Effector memory CD8-positive, alpha-beta T cell (primary cell): ENCODE data around the gene ABHD17A.
A peak's percentile ranks its signal among the peaks of the same experiment; 100 is the strongest.

Source experiments
- ATAC-seq: fragments of 150-1000 bp; cut with Tn5 transposase; replicated peaks from 2 replicates; pipeline ENCODE4 v1.10.0; 2021; ENCODE audit warnings: mild to moderate bottlenecking, moderate library complexity
- DNase-seq, 3 experiments: peaks; one replicate each; pipeline ENCODE4 v3.0.0; 2021
- H3K27ac Mint-ChIP-seq, 2 donors: one replicate each; pipeline ENCODE4 v1.8.0; 2022; ENCODE audit warnings: mild to moderate bottlenecking in 2 of 2, mixed read lengths in 2 of 2, moderate library complexity in 2 of 2
- H3K27me3 Mint-ChIP-seq, 2 donors: one replicate each; pipeline ENCODE4 v1.8.0; 2022; ENCODE audit warnings: mixed read lengths in 2 of 2
- H3K36me3 Mint-ChIP-seq: one replicate; pipeline ENCODE4 v1.8.0; 2022; ENCODE audit warnings: mild to moderate bottlenecking, moderate library complexity, mixed read lengths; ENCODE audit not compliant: insufficient read depth
- H3K4me1 Mint-ChIP-seq, 2 donors: one replicate each; pipeline ENCODE4 v1.8.0; 2022; ENCODE audit warnings: low read depth in 2 of 2, mixed read lengths in 2 of 2
- H3K4me3 Mint-ChIP-seq, 2 donors: one replicate each; pipeline ENCODE4 v1.8.0; 2022; ENCODE audit warnings: mild to moderate bottlenecking in 2 of 2, mixed read lengths in 2 of 2, moderate library complexity in 2 of 2
- H3K9me3 Mint-ChIP-seq, 2 donors: one replicate each; pipeline ENCODE4 v1.8.0; 2022; ENCODE audit warnings: mixed read lengths in 2 of 2

ABHD17A gene

GRCh38 chr19:1847684-1848398 is 37.5 kb downstream of the ABHD17A start:
- ATAC-seq (peak; percentile 18), DNase-seq (no peak)
- Mint-ChIP-seq H3K27ac (peak overlapping the region; percentile 89 to 92), H3K9me3 (no peaks in the 10 kb centered on the region), H3K36me3 (peaks cover 70% of the 10 kb centered on the region), H3K4me1 (peaks cover 28 to 42% of the 10 kb centered on the region in 2 donors), H3K4me3 (peak overlapping the region; percentile 84 to 85), H3K27me3 (no peaks in the 10 kb centered on the region)

DNA sequence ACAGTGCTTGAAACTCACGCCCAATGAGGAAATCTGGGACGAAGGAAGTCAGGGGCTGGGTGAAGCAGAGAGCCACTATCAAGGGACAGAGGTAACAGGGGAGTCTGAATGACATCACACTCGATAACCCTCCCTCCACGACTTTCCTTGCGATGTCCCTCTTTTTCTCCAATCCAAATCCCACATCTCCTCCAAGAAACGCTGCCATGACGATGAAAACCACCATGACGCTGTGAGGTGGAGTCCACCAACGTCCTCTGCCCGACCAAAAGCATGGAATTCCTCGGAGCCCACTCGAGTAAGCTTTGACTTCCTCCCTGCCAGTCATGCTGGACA is 38.0 kb downstream of the ABHD17A start:
- Mint-ChIP-seq H3K27me3 (no peaks in the 10 kb centered on the region), H3K36me3 (peaks cover 68% of the 10 kb centered on the region), H3K27ac (peak overlapping the region; percentile 89 to 92), H3K9me3 (no peaks in the 10 kb centered on the region), H3K4me1 (peaks cover 28 to 43% of the 10 kb centered on the region in 2 donors), H3K4me3 (peak overlapping the region; percentile 84 to 85)
- no peak for DNase-seq
- no peak for ATAC-seq

DNA sequence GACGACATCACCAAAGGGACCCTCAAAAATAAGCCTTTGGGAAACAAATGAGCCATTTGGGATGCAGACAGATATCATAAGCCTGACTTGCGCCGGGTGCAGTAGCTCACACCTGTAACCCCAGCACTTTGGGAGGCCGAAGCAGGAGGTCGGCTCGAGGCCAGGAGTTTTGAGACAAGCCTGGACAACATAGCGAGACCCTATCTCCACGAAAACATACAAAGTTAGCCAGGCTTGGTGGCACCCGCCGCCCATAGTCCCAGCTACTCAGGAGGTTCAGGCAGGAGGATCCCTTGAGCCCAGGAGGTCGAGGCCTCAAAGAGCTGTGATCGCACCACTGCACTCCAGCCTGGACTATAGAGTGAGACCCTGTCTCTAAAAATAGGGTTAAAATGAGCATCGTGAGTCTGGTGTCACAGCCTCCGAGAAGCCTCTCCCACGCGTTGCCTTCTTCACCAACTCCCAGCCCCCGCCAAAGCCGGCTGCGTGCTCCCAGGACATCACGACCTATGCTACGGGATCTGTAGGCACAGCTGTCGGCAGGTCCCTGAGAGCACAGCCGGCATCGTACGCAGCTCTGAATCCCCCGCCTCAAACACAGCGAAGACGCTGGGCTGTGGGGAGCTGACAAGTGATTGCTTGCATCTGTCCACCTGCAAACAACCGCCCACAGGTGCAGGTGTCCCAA is 38.6 kb downstream of the ABHD17A start:
- H3K36me3 Mint-ChIP-seq, result peaks cover 71% of the 10 kb centered on the region
- peak overlapping the region; percentile 84 to 85 for H3K4me3 Mint-ChIP-seq
- ATAC-seq, result no peak
- H3K4me1 Mint-ChIP-seq, result peaks cover 35 to 47% of the 10 kb centered on the region in 2 donors
- no peak for DNase-seq
- peak overlapping the region; percentile 89 to 92 for H3K27ac Mint-ChIP-seq
- no peaks in the 10 kb centered on the region for H3K9me3 Mint-ChIP-seq
- H3K27me3 Mint-ChIP-seq, result no peaks in the 10 kb centered on the region

DNA sequence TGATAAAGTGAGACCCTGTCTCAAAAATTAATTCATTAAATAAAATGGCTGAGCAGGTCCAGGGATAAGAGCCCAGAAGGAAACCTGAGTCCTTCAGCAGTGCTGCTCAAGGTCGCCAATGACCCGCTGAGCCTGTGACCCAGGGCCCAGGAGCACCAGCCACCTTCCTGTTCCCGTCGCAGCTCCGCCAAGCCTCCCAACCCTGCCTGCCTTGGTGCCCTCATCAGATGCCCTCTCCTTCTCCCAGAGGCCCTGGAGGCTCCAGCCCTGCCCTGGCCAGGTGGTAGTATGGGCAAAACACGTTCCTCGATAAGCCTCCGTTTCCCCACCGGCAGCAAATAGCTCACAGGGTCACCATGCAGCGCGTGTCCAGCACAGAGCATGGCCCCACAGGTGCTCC is 39.7 kb downstream of the ABHD17A start:
- Mint-ChIP-seq H3K4me1 (peaks cover 42 to 48% of the 10 kb centered on the region in 2 donors), H3K4me3 (peak overlapping the region; percentile 74 to 84), H3K36me3 (peaks cover 67% of the 10 kb centered on the region), H3K27ac (peak overlapping the region in 1 of 2 donors; percentile 92), H3K27me3 (no peaks in the 10 kb centered on the region), H3K9me3 (no peaks in the 10 kb centered on the region)
- DNase-seq (no peak), ATAC-seq (no peak)

DNA sequence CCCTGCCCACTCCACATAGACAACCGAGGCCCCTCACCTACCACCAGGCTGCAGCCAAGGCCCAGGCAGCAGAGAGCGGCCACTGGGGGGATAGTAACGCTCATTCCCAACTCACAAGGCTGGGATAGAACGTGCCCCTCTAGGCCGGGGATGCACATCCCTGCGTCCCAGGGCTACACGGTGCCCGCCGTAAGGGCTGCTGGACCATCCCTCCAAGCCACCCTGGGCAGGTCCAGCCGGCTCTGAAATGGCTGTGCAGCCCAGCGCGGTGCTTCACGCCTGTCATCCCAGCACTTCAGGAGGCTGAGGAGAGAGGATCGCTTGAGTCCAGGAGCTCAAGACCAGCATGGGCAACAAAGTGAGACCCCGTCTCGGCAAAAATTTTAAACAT is 40.2 kb downstream of the ABHD17A start:
- Mint-ChIP-seq H3K4me3 (peak overlapping the region in 1 of 2 donors; percentile 37), H3K9me3 (no peaks in the 10 kb centered on the region), H3K27ac (no peak overlapping the region), H3K27me3 (no peaks in the 10 kb centered on the region), H3K36me3 (peaks cover 62% of the 10 kb centered on the region), H3K4me1 (peaks cover 47 to 52% of the 10 kb centered on the region in 2 donors)
- ATAC-seq (no peak), DNase-seq (no peak)

DNA sequence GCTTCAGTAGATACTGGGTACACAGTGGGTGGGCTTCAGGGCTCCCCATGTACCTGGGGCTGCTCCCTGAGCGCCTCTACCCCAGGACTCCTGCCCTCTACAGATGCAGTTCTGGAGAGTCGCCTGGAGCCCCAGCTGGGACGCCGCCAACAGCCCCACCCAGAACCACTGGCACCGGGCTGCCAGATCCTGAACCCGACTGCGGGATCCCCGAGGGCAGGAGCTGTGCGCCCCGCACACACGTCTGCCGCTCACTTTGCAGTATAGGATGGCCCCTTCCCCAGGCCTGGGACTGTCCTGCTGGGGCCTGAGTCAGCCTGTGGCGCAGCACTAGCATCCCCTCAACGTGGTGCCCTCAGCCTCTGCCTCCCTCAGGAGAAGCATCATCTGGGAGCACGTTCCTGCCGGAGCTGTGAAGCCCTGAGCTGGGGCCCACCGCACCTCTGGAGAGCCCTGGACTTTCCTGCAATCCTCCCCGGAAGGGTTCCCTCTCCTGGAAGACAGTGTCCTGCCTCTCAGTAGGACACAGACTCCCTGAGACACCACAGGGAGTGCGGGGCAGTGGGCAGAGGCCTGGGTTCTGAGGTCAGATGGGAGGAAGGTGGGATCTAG is 40.7 kb downstream of the ABHD17A start:
- Mint-ChIP-seq H3K4me1 (peaks cover 52 to 54% of the 10 kb centered on the region in 2 donors), H3K27ac (no peak overlapping the region), H3K27me3 (no peaks in the 10 kb centered on the region), H3K36me3 (peaks cover 61% of the 10 kb centered on the region), H3K9me3 (no peaks in the 10 kb centered on the region), H3K4me3 (peak overlapping the region in 1 of 2 donors; percentile 37)
- ATAC-seq, result no peak
- DNase-seq, result no peak

GRCh38 chr19:1843646-1844394 is 41.5 kb downstream of the ABHD17A start:
- Mint-ChIP-seq H3K27me3 (no peaks in the 10 kb centered on the region), H3K4me3 (peak overlapping the region in 1 of 2 donors; percentile 29), H3K4me1 (peaks cover 52 to 54% of the 10 kb centered on the region in 2 donors), H3K36me3 (peaks cover 61% of the 10 kb centered on the region), H3K9me3 (no peaks in the 10 kb centered on the region), H3K27ac (no peak overlapping the region)
- no peak for ATAC-seq
- DNase-seq, result no peak

- no peaks in the 10 kb centered on the region for H3K9me3 Mint-ChIP-seq
- peaks cover 50 to 52% of the 10 kb centered on the region in 2 donors for H3K4me1 Mint-ChIP-seq
- peak overlapping the region in 1 of 2 donors; percentile 29 for H3K4me3 Mint-ChIP-seq
Observed at GRCh38 chr19:1843116-1843515, 42.2 kb downstream of the ABHD17A start.

DNA sequence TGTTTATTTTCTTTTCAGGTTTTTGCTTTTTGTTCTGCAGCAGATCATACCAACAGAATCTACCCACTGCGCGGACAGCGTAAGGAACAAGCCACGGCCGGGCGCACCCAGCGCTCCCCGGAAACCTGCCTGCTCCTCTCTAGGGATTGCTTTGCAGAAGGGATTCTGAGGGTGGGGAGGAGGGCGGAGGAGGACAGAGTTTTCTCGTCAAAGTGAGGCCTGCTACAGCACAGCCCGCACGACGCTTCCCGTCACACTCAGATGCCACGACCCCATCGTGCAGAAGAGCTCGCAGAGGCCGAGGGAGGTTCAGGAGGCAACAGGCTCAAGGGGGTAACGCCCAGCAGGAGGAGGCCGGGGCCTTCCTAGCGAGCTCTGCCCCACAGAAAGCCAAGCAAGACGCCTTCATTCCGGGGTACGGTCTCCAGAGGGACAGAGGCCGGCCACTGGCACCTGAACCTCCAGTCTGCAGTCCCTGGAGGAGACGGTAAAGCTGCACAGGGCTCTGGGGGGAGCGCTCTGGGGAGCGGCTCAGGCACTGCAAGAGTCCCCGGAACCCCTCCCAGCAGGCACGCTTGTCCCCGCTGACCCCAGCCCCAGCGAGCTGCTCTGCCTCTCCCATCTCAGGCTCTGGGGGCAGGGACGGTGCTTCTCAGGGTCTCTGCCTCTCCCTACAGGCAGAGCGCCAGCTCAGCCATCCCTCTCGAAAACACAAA is 43.9 kb downstream of the ABHD17A start:
- H3K27ac Mint-ChIP-seq, result peak overlapping the region in 1 of 2 donors; percentile 73
- ATAC-seq (no peak), DNase-seq (no peak)
- H3K27me3 Mint-ChIP-seq, result no peaks in the 10 kb centered on the region
- peaks cover 58% of the 10 kb centered on the region for H3K36me3 Mint-ChIP-seq
- H3K9me3 Mint-ChIP-seq, result no peaks in the 10 kb centered on the region
- H3K4me1 Mint-ChIP-seq, result peaks cover 46 to 47% of the 10 kb centered on the region in 2 donors
- no peak overlapping the region for H3K4me3 Mint-ChIP-seq

More at GRCh38 chr19:1843116-1843515, 42.2 kb downstream of the ABHD17A start:
- H3K36me3 Mint-ChIP-seq, result peaks cover 62% of the 10 kb centered on the region
- H3K27me3 Mint-ChIP-seq, result no peaks in the 10 kb centered on the region
- H3K27ac Mint-ChIP-seq, result no peak overlapping the region
- ATAC-seq, result no peak
- no peak for DNase-seq

- no peaks in the 10 kb centered on the region for H3K9me3 Mint-ChIP-seq
- ATAC-seq (no peak), DNase-seq (no peak)
- peaks cover 53% of the 10 kb centered on the region for H3K36me3 Mint-ChIP-seq
- peaks cover 39 to 45% of the 10 kb centered on the region in 2 donors for H3K4me1 Mint-ChIP-seq
- H3K27ac Mint-ChIP-seq, result peak overlapping the region in 1 of 2 donors; percentile 73
- H3K4me3 Mint-ChIP-seq, result no peak overlapping the region
- H3K27me3 Mint-ChIP-seq, result no peaks in the 10 kb centered on the region
Observed at GRCh38 chr19:1840541-1841115, 44.7 kb downstream of the ABHD17A start.

- peaks cover 39 to 45% of the 10 kb centered on the region in 2 donors for H3K4me1 Mint-ChIP-seq
- H3K9me3 Mint-ChIP-seq, result no peaks in the 10 kb centered on the region
- H3K27me3 Mint-ChIP-seq, result no peaks in the 10 kb centered on the region
- peak overlapping the region in 1 of 2 donors; percentile 73 for H3K27ac Mint-ChIP-seq
- DNase-seq (no peak), ATAC-seq (no peak)
- H3K36me3 Mint-ChIP-seq, result peaks cover 52% of the 10 kb centered on the region
- no peak overlapping the region for H3K4me3 Mint-ChIP-seq
Observed at GRCh38 chr19:1839658-1840540, 45.4 kb downstream of the ABHD17A start.
